HG03342 (cell line): Measurements from ENCODE around the gene ATN1.
A peak's percentile ranks its signal among the peaks of the same experiment; 100 is the strongest.
"Not testable (repeated sequence)": the region's sequence is repeated elsewhere in the genome, so short reads cannot be mapped to it uniquely, and the experiment has no call there.

Experiments
- ATAC-seq: cut with Tn5 transposase; IDR thresholded peaks from one replicate; pipeline ENCODE4 v1.9.1; 2021; ENCODE audit warnings: mild to moderate bottlenecking, moderate library complexity; ENCODE audit not compliant: unreplicated experiment

ATN1 gene, protein sequence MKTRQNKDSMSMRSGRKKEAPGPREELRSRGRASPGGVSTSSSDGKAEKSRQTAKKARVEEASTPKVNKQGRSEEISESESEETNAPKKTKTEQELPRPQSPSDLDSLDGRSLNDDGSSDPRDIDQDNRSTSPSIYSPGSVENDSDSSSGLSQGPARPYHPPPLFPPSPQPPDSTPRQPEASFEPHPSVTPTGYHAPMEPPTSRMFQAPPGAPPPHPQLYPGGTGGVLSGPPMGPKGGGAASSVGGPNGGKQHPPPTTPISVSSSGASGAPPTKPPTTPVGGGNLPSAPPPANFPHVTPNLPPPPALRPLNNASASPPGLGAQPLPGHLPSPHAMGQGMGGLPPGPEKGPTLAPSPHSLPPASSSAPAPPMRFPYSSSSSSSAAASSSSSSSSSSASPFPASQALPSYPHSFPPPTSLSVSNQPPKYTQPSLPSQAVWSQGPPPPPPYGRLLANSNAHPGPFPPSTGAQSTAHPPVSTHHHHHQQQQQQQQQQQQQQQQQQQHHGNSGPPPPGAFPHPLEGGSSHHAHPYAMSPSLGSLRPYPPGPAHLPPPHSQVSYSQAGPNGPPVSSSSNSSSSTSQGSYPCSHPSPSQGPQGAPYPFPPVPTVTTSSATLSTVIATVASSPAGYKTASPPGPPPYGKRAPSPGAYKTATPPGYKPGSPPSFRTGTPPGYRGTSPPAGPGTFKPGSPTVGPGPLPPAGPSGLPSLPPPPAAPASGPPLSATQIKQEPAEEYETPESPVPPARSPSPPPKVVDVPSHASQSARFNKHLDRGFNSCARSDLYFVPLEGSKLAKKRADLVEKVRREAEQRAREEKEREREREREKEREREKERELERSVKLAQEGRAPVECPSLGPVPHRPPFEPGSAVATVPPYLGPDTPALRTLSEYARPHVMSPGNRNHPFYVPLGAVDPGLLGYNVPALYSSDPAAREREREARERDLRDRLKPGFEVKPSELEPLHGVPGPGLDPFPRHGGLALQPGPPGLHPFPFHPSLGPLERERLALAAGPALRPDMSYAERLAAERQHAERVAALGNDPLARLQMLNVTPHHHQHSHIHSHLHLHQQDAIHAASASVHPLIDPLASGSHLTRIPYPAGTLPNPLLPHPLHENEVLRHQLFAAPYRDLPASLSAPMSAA (N-terminal part only)

DNA sequence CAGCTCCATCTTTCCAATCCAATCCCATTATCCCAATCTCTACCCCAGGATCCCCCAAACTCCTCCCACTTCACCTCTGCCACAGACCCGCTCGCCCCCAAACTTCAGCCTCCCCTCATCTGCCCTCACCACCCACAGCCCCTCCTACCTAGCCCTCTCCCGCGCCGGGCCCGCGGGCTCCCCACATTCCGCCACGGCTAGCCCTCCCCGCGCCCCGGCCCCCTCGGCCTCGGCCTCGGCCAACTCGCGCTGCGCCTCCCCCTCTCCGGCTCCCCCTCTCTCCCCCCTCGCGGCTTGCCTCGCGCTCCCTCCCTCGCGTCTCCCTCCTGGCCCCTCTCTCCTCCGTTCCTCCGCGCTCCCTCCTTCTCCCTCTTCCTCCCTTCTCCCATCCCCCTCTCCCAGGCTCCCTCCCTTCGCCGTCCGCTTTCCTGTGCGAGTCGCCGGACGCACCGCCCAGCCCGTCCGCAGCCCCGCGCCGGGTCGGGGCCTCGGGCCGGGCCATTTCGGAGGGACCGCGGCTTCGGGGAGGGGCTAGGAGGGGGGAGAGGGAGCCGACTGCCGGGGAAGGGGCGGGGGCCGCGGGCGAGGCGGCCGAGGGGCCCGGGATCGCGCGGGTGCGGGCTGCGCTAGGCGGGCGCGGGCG lies at the start of gene ATN1:
Gene ATN1, plus strand, starts transcription at position 581 of the 643 bp plus-strand sequence. CDS start 6,043 bp downstream, outside the sequence.
- ATAC-seq: no peak

DNA sequence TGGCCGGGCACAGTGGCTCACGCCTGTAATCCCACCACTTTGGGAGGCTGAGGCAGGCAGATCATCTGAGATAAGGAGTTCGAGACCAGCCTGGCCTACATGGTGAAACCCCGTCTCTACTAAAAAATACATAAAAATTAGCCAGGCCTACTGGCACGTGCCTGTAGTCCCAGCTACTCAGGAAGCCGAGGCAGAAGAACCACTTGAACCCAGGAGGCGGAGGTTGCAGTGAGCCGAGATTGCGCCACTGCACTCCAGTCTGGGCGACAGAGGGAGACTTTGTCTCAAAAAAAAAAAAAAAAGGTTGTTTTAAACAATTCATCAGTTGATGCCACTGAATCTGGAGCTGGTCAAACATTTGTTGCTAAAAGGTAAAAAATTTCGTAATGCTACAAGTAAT lies 47.9 kb upstream of the ATN1 start:
- ATAC-seq: not testable (repeated sequence)

DNA sequence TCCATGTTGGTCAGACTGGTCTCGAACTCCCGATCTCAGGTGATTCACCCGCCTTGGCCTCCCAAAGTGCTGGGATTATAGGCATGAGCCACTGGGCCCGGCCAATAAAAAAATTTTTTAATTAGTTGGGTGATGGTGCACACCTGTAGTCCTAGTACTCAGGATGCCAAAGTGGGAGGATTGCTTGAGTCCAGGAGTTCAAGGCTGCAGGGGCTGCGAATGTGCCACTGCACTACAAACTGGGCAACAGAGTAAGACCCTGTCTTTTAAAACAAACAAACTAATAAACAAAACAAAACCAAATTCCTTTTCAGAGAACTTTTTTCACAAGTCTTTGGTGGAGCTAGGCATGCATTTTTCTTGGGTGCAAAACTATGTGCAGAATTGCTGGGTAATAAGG lies 44.5 kb upstream of the ATN1 start:
- no peak for ATAC-seq

DNA sequence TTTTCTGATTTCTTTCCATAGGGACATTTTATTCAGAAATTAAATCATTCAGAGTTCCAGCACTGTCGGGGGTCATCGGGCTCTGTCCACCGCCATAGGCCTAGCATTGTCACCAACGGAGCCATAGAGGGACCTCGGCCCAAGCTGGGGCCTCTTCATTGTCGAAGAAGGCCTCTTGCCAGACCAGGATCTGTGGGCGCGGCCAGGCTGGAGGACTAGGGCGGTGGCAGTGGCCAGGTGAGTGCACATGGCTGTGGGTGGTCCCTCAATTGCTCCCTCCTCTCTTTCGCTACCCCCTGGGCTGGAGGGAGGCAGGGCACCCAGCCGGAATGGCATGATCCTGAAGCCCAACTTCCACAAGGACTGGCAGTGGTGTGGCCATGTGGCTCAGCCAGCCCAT lies 44.1 kb upstream of the ATN1 start:
- no peak for ATAC-seq

DNA sequence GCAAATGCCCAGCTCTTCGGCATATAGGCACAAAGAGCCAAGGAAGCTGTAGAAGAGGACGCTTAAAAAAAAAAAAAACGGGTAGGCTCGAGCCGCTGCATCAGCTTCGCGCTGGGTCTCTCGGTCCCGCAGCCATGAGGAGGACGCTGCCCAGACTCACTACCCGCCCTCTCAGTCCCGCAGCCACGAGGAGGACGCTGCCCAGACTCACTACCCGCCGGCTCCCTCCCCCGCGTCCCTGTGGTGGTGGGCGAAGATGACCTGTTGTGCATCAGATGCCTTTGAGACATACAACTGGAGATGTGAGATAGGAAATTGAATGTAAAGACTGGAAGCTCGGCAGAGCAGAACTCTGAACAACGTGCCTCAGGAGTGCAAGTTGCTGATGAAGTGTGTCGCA lies 43.2 kb upstream of the ATN1 start:
- no peak for ATAC-seq

DNA sequence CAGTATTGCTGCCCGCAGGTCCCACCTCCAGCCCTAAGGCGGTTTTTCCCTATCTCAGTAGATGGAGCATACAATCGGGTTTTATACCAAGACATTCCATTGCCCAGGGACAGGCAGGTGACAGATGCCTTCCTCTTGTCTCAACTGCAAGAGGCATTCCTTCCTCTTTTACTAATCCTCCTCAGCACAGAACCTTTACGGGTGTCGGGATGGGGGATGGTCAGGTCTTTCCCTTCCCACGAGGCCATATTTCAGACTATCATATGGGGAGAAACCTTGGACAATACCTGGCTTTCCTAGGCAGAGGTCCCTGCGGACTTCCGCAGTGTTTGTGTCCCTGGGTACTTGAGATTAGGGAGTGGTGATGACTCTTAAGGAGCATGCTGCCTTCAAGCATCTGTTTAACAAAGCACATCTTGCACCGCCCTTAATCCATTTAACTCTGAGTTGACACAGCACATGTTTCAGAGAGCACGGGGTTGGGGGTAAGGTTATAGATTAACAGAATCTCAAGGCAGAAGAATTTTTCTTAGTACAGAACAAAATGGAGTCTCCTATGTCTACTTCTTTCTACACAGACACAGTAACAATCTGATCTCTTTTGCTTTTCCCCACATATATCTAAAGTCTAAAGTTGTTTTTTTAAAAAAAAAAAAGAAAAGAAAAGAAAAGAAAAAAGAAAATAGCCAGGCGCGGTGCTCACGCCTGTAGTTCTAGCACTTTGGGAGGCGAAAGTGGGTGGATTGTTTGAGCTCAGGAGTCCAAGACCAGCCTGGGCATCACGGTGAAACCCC lies 41.4 kb upstream of the ATN1 start:
- not testable (repeated sequence) for ATAC-seq

DNA sequence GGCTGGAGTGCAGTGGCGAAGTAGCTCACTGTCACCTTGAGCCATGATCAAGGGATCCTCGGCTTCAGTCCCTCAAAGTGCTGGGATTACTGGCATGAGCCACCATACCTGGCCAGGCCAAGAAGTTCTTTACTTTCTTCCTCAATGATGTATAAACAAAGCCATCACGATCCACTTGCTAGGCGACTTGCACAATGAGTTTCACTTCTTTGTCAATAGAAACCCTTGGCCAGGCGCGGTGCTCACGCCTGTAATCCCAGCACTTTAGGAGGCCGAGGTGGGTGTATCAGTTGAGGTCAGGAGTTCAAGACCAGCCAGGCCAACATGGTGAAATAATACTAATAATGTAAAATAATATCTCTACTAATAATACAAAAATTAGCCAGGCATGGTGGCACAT lies 40.3 kb upstream of the ATN1 start:
- ATAC-seq: no peak

DNA sequence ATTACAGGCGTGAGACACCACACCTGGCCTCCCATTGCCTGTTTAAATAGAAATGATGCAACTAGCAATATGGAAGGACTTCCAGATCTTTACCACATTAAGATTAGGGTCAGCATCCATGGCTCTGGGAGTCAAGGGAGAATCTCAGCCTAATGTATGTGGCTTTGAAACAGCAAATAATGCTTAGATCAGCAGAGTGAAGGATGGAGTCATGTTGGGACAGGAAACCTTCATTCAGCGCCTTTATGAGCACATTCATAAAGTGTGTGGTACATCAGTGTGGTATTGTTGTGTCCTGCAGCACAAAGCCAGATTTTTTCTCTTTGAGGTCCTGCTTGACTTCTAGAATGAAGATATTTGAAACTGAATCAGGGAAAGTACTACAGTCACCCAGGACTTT lies 39.4 kb upstream of the ATN1 start:
- no peak for ATAC-seq

DNA sequence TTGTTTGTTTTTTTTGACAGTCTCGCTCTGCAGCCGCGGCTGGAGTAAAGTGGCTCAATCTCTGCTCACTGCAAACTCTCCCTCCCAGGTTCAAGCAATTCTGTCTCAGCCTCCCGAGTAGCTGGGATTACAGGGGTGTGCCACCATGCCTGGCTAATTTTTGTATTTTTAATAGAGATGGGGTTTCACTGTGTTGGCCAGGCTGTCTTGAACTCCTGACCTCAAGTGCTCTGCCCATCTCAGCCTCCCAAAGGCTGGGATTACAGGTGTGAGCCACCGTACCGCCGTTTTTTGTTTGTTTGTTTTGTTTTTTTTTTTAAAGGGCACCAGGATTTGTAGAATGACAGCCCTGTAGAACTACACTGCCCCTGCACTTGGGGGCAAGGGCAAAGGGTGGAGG lies 39.0 kb upstream of the ATN1 start:
- ATAC-seq: not testable (repeated sequence)

DNA sequence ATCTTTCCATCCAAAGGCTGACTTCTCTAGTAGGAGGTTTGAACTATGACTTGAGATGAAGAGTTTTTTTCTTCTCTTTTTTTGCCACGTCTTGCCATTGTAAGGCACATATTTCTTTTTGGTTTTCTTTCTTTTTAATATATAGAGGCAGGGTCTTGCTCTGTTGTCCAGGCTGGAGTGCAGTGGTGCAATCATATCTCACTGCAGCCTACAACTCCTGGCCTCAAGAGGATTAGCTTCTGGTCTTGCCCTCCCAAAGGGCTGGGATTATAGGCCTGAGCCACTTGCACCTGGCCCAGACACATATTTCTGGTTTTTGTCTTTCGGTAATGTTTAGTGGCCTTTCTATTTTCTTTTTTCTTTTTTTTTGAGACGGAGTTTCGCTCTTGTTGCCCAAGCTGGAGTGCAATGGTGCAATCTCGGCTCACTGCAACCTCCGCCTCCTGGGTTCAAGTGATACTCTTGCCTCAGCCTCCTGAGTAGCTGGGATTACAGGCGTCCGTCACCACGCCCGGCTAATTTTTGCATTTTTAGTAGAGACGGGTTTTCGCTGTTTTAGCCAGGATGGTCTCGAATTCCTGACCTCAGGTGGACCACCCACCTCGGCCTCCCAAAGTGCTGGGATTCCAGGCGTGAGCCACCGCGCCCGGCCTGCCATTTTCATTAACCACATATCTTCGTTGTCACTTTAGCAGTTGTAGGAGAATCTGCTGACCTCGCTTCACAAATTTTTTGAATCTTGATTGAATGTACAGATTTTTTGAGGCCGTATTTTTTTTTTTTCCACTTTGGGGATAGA lies 37.8 kb upstream of the ATN1 start:
- not testable (repeated sequence) for ATAC-seq

DNA sequence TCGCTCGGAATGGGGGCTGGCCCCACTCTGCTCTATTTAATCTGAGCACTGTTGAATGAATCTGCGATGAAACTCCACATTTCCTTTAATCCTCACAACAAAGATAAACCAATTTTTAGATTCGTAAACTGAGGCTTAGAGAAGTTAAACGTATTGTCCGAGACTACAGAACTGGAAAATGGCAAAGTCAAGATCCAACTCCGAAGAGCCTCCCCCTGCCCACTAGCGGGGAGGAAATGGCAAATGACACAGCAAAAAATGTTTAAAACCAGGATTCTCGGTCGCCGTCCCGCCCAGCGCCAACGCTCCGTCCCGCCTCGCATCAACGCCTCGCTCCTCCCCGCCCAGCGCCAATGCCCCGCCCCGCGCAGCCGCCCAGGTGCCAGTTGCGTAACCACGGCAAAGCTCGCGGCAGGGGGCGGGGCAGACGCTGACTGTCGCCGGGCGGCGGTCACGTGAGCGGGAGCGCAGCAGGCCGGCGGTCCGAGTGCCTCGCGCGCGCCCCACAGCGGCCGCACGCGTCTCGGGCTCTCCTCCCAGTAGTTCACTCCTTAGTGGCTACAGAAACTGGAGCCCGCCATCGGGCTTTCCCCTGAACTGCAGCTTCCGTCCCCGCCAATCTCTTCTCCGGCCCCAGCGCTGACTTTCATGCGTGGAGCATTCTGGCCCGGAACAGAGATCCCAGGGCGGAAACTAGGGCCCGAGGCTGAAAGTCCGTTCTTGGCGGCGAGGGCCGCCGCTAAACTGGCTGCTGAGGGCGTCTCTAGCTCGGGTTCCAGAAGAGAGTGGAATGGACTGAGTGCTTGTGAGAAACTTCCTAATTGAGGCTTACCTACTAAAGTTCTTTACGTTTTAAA lies 36.7 kb upstream of the ATN1 start:
- peak; percentile 95 for ATAC-seq

DNA sequence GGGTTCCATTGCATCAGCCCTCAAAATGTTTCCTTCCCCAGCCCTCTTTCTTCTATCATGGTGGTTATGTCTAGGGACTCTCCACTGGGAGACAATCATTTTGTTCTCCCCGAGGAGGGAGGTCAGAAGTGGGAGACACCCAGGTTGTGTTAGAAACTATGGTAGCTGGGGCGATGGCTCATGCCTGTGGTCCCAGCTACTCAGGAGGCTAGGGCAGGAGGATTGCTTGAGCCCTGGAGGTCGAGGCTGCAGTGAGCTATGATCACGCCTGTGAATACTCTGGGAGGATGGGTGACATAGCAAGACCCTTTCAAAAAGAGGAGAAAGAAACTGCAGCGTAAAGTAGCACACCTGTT lies 36.1 kb upstream of the ATN1 start:
- ATAC-seq: no peak

DNA sequence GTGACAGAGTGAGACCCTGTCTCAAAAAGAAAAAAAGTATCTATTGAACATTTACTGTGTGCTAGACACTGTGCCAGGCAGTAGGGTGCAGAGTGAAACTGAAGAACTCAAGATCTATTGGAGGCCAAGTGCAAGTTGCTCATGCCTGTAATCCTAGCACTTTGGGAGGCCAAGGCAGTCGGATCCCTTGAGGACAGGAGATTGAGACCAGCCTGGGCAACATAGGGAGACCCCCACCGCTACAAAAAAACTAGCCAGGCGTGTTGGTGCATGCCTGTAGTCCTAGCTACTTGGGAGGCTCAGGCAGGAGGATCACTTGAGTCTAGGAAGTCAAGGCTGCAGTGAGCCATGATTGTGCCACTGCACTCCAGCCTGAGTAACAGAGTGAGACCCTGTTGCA lies 35.1 kb upstream of the ATN1 start:
- not testable (repeated sequence) for ATAC-seq

DNA sequence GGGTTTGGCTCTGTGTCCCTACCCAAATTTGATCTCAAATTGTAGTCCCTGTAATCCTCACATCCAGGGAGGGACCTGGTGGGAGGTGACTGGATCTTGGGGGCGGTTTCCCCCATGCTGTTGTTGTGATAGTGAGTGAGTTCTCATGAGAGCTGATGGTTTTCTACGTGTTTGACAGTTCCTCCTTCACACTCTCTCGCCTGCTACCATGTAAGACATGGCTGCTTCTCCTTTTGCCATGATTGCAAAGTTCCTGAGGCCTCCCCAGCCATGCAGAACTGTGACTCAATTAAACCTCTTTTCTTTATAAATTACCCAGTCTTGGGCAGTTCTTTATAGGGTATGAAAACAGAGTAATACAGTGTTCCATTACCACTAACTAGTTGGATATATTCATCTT lies 33.4 kb upstream of the ATN1 start:
- no peak for ATAC-seq

DNA sequence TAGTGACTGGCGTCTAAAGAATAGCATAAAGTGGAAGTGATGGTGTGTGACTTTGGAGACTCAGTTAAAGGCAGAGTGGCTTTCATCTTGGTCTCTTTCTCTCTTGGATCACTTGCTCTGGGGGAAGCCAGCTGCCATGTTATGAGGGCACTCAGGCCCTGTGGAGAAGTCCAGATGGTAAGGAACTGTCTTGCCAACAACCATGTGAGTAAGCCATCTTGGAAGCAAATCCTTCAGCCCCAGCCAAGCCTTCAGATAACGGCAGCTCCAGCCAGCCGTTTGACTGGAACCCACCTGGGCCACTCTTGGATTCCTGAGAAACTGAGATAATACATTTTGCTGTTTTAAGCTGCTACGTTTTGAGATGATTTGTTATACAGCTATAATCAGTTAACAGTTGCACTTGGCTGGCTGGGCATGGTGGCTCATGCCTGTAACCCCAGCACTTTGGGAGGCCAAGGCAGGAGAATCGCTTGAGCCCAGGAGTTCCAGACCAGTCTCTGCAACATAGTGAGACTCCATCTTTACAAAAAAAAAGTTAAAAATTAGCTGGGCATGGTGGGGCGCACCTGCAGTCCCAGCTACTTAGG lies 30.8 kb upstream of the ATN1 start:
- ATAC-seq: no peak

DNA sequence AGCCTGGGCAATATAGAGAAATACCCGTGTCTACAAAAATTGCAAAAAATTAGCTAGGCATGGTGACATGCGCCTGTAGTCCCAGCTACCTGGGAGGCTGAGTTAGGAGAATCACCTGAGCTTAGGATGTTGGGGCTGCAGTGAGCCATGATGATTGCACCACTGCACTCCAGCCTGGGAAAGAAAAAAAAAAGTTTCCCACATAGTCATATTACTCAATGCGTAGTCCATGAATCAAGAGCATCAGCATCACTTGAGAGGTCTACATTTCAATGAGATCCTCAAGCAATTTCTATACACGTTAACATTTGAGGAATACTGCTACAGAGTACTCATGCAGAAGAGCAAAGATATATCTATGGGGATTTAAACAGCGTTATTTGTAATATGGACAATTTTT lies 28.3 kb upstream of the ATN1 start:
- ATAC-seq: no peak

DNA sequence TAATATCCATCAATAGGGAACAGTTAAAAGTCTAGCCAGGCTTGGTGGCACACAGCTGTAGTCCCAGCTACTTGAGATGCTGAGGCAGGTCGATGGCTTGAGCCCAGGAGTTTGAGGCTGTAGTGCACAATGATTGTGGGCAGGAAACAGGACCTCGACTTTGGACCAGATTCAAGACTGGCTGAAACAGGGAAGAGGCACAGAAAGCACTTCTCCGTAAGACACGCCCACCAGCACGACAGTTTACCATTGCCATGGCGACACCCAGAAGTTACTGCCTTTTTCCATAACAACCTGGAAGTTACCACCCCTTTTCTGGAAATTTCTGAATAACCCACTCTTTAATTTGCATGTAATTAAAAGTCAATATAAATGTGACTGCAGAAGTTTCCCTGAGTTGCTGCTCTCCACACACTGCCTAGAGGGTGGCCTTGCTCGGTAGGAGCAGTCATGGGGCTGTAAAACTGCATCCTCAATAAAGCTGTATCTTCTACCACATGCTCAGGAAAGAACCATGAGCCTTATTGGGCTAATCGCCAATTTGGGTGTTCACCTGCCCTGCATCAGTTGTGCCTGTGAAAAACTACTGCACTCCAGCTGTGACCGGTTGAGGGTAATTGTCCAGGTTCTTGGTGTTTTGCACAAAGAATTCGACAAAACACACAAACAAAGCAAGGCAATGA lies 27.8 kb upstream of the ATN1 start:
- no peak for ATAC-seq

DNA sequence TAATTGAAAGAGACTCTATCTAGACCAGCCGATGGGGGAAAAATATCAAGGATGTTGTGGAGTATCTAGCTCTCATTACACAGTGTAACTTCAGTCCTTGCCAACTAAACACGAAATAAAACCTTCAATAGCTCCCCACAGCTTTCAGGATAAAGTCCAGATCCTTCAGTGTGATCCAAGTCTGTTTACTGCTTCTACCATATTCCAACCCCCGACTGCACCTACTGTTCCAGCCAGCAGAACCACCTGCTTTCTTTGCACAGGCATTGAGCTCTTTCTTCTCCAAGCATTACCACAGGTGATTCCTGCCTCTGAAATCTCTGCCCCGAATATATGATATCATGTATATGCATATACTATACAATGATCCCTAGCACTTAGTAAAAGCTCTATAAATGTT lies 25.3 kb upstream of the ATN1 start:
- no peak for ATAC-seq
